Endothelial cell of umbilical vein (primary cell): ENCODE results near the gene GPR37L1.

Experiments used
- CTCF ChIP-seq, 2 donors: IDR thresholded peaks; 1 replicate in 1 of 2; 2 replicates in 1 of 2; pipeline ENCODE4 v1.5.1; 2011; ENCODE audit warnings: low read length in 2 of 2, mild to moderate bottlenecking in 2 of 2, moderate library complexity in 2 of 2, control low read depth in 1 of 2, inconsistent platforms in 1 of 2, low read depth in 1 of 2; ENCODE audit not compliant: insufficient read depth in 1 of 2; ENCODE audit errors: extremely low read depth in 1 of 2
- EZH2 ChIP-seq: IDR thresholded peaks from 2 replicates; pipeline ENCODE4 v1.6.1; 2012; ENCODE audit warnings: borderline replicate concordance, low read depth, mild to moderate bottlenecking, moderate library complexity, low read length, inconsistent platforms; ENCODE audit not compliant: severe bottlenecking
- FOS ChIP-seq: IDR thresholded peaks from 2 replicates; pipeline ENCODE4 v1.6.1; 2011; ENCODE audit warnings: mild to moderate bottlenecking, low read length, moderate library complexity, borderline replicate concordance; ENCODE audit not compliant: insufficient read depth
- GATA2 ChIP-seq: IDR thresholded peaks from 2 replicates; pipeline ENCODE4 v1.7.0; 2011; ENCODE audit warnings: low read depth, mild to moderate bottlenecking, moderate library complexity, mixed read lengths, low read length; ENCODE audit not compliant: insufficient read length, insufficient read depth
- MAX ChIP-seq: IDR thresholded peaks from 2 replicates; pipeline ENCODE4 v1.6.1; 2011; ENCODE audit not compliant: insufficient read depth, insufficient read length
- MYC ChIP-seq: IDR thresholded peaks from one replicate; pipeline ENCODE4 v1.6.1; 2011; ENCODE audit warnings: mild to moderate bottlenecking, low read depth, low read length
- POLR2A ChIP-seq: IDR thresholded peaks from 2 replicates; pipeline ENCODE4 v1.6.1; 2012; ENCODE audit warnings: low read depth, mild to moderate bottlenecking, control low read depth, low read length
- POLR2AphosphoS5 ChIP-seq: IDR thresholded peaks from 2 replicates; pipeline ENCODE4 v1.6.1; 2012; ENCODE audit warnings: low read depth, mild to moderate bottlenecking, control low read depth, low read length, moderate library complexity; ENCODE audit not compliant: insufficient read depth

GRCh38 chr1:202085682-202086373 lies 36.9 kb upstream of the GPR37L1 start:
- TF ChIP-seq CTCF (IDR thresholded peaks at IDR 0.05; ENCODE audit: extremely low read depth in 1 of 2, insufficient read depth in 1 of 2, low read depth in 1 of 2, low read length in 2 of 2) (no peak), MYC (no peak), FOS (no peak), POLR2A (no peak), MAX (no peak), POLR2AphosphoS5 (no peak), EZH2 (no peak), GATA2 (no peak)
